ENCODE measurements around the gene TSHZ3.
A peak's percentile ranks its signal among the peaks of the same experiment; 100 is the strongest.

TSHZ3 gene, protein sequence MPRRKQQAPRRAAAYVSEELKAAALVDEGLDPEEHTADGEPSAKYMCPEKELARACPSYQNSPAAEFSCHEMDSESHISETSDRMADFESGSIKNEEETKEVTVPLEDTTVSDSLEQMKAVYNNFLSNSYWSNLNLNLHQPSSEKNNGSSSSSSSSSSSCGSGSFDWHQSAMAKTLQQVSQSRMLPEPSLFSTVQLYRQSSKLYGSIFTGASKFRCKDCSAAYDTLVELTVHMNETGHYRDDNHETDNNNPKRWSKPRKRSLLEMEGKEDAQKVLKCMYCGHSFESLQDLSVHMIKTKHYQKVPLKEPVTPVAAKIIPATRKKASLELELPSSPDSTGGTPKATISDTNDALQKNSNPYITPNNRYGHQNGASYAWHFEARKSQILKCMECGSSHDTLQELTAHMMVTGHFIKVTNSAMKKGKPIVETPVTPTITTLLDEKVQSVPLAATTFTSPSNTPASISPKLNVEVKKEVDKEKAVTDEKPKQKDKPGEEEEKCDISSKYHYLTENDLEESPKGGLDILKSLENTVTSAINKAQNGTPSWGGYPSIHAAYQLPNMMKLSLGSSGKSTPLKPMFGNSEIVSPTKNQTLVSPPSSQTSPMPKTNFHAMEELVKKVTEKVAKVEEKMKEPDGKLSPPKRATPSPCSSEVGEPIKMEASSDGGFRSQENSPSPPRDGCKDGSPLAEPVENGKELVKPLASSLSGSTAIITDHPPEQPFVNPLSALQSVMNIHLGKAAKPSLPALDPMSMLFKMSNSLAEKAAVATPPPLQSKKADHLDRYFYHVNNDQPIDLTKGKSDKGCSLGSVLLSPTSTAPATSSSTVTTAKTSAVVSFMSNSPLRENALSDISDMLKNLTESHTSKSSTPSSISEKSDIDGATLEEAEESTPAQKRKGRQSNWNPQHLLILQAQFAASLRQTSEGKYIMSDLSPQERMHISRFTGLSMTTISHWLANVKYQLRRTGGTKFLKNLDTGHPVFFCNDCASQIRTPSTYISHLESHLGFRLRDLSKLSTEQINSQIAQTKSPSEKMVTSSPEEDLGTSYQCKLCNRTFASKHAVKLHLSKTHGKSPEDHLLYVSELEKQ

DNA sequence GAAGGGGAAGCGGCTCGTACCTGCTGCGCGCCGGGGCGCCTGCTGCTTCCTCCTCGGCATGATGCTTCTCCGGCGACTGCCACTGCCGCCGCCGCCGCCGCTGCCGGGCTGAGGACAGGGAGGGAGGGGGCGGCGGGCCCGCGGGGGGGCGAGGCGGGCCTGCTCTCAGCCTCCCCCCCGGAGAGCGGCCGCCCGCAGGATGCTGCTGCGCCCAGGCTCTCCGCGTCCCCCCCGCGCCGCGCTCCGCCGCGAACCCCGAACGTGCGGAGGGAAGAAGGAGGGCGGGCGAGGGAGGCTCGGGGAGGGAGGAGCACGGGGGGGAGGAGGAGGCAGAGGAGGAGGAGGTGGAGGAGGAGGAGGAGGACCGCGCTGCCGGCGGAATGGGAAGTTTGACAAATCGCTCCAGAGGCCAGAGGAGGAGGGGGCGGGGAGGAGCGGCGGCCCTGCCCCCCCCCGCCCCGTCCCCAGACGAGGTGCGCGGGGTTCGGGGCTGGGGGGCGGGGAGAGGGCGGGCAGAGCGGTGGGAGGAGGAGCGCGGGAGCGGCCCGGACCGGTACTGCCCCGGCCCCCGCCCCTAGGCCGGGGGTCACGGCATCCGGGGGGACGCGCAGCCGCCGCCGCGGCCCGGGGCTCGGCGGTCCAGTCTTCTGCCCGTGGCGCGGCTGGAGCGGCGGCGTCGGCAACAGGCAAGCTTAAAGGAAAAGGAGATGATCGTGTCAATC is at the start of gene TSHZ3:
Gene TSHZ3, minus strand, starts transcription at position 277 of the 722 bp plus-strand sequence. Its CDS starts 217 bp downstream, at position 60.
- peak; percentile 78 for DNase-seq (ENCODE audit: low read depth, low spot score)

DNA sequence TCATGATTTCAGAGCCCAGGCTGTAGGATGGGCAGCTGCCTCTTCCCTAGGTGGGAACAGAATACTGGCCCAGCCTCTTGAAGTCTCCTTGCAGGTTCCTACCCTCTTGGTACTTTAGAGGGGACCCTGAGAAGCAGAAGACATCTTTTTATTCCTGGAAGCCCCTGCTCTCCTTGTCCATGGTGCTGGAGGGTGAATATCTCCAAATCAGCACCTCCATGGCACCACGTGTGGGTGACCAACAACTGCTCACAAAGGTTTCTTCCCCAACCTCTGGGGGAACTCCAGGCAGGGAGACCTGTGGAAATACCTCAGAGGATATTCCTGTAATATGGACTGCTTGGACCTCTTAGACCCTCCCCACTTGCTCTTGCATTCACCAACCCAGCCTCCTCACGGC is 48.1 kb upstream of the TSHZ3 start:
- DNase-seq (ENCODE audit: low read depth, low spot score) = no peak

DNA sequence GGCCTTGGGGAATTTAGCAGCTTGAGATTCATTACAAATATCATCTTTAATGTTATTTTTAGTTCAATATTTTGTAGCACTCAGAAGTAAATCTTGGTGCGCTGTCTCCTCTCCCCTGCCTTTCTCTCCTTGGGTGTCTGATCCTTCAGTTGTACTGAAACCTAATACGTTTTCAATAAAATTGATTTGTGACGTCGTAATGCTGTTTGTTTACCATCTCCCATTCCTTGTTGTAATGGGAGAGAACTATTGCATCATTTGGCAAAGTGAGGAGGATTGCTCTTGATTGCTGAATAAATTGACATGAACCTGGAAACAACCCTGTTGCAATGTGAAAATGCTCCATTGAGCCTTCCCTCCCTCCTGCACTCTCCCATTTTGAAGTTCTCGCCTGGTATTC is 43.2 kb upstream of the TSHZ3 start:
- no peak for DNase-seq (ENCODE audit: low read depth, low spot score)

DNA sequence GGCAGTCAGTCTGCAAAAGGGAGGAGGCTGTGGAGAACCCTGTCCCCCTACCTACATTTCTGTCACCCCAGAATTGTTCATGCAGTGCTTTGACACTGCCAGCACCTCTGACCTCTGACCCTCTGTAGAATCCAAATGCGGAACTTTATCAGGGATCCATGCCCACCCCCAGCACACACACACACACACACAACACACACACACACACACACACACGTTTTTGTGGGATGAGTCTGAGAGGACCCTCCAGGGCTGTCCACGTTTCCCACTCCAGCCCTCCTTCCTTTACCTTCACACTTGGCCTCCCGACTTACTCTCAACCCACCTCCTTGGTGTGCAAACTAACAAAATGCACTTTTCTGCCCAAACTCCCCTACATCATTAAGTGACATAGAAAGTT is 42.3 kb upstream of the TSHZ3 start:
- no peak for DNase-seq (ENCODE audit: low read depth, low spot score)

GRCh38 chr19:31390711-31391110 is 41.5 kb upstream of the TSHZ3 start:
- DNase-seq (ENCODE audit: low read depth, low spot score) = no peak

DNA sequence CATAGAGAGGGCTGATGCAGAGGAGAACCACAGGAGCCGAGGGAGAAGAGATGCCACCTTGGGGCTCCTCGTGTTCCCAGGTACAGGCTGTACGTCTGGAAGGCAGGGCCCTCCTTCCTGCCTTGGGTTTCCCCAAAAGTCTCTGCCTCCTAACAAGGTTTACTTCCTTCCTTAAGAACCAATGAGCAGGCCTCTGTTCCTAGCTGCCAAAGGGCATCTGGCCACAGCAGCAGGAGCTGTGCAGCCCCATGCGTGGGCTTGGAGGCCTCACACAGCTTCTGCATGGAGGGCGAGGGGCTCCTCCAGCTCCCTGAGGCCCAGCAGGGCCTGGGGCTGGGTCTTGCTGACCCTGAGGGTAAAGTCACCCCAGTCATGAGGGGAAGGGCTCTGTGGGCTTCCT is 40.6 kb upstream of the TSHZ3 start:
- no peak for DNase-seq (ENCODE audit: low read depth, low spot score)

GRCh38 chr19:31387717-31388301 is 38.6 kb upstream of the TSHZ3 start:
- no peak for DNase-seq (ENCODE audit: low read depth, low spot score)

GRCh38 chr19:31386806-31387205 is 37.6 kb upstream of the TSHZ3 start:
- no peak for DNase-seq (ENCODE audit: low read depth, low spot score)

DNA sequence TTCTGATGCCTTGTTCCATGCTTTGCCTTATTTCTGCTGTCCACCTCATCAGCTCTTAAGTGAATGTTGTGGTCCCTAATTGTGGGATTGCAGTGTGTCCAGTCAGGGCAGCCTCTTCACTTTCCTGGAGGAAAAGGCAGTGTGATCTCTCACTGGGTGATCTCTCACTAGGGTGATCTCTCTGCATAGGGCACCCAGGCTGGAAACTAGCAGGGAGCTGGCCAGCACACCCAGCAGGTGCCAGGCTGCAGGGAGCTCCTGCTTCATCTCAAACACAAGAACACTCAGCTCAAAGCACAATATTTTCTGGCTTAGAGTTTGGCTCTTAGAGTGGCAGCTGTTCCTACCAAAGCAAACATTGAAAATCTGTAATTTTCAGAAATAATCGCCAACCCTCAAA is 36.5 kb upstream of the TSHZ3 start:
- DNase-seq (ENCODE audit: low read depth, low spot score) = no peak

- no peak for DNase-seq (ENCODE audit: low read depth, low spot score)
Observed at GRCh38 chr19:31383553-31383952, 34.3 kb upstream of the TSHZ3 start.

- no peak for DNase-seq (ENCODE audit: low read depth, low spot score)
Observed at GRCh38 chr19:31380854-31381253, 31.6 kb upstream of the TSHZ3 start.

GRCh38 chr19:31378404-31378803 is 29.2 kb upstream of the TSHZ3 start:
- DNase-seq (ENCODE audit: low read depth, low spot score) = peak; percentile 79

- no peak for DNase-seq (ENCODE audit: low read depth, low spot score)
Observed at GRCh38 chr19:31377736-31378135, 28.5 kb upstream of the TSHZ3 start.

DNA sequence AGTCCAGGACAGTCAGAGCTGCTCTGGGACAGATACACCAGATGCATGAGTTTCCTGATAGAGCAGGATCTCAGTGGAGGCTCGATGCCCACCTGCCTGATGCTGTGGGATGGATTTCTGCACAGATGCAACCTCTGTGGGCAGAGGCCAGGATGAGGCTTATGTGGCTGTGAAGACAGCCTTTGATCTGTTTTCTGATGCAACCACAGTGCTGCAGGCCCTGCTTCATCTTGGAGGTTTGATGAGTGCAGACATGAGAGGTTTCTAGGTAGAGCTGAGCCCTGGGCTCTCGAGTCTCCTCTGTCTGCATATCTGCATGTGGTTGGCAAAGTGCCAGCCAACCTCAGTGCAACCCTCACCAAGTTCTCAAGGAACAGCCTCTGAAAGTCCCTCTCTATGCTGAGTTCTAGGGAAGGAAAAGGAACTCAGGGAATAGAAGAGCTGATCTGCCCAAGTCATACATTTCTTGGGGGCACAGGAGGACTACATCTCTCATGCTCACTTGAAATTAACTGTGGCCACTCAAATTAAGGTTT is 23.1 kb upstream of the TSHZ3 start:
- no peak for DNase-seq (ENCODE audit: low read depth, low spot score)

DNA sequence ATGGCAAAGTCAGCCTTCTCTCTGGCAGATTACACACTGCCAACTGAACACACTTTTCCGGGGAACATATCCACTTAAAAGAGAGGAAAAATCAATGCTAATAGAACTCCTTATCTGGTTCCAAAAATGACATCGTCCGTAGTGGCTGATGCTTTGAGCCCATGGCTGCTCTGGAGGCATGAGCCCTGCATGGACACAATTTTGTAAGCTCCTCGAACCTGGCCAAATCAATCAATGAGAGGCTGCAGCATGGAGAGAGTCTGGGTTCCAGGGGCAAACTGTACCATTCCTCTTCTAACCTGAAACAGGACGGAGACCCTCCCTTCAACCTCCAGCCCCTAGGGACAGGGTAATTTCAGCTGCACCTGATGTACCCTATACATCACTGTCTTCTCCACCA is 21.0 kb upstream of the TSHZ3 start:
- no peak for DNase-seq (ENCODE audit: low read depth, low spot score)

DNA sequence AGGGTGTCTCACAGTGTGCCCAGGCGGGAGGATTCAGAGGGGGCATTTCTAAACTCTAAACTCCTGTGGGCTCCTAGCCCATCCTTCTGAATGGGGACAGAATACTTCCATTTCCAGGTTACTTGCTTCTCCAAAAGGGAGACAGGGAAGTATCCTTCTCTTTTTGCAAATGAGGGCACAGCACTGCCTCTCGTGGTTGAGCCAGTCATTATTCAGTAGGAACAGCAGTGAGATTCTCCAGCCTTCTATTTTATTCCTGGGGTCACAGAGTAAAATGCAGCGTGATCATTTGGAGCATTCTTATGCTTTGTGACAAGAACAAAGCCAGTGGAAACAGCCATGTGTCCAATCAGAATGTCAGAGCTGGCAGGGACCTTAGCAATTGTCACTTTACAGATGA is 15.7 kb upstream of the TSHZ3 start:
- DNase-seq (ENCODE audit: low read depth, low spot score) = no peak

GRCh38 chr19:31361728-31362127 is 12.5 kb upstream of the TSHZ3 start:
- DNase-seq (ENCODE audit: low read depth, low spot score) = no peak

DNA sequence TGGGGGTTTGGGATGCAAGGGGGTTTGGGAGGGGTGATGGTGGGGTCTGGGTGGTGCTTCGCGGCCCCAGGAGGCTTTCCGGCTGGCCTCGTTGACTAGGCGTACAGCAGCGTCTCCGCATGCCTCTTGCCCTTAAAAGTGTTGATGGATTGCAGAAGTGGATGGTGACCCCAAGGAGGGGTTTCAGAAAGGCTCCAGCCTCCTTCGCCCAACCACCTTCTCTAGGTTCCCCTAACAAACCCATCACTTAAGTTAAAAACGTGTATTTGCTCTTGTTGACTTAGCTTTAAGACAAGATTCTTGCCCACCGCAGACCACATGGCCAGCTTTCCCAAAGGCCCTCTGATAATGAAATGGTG is 8.1 kb upstream of the TSHZ3 start:
- no peak for DNase-seq (ENCODE audit: low read depth, low spot score)

DNA sequence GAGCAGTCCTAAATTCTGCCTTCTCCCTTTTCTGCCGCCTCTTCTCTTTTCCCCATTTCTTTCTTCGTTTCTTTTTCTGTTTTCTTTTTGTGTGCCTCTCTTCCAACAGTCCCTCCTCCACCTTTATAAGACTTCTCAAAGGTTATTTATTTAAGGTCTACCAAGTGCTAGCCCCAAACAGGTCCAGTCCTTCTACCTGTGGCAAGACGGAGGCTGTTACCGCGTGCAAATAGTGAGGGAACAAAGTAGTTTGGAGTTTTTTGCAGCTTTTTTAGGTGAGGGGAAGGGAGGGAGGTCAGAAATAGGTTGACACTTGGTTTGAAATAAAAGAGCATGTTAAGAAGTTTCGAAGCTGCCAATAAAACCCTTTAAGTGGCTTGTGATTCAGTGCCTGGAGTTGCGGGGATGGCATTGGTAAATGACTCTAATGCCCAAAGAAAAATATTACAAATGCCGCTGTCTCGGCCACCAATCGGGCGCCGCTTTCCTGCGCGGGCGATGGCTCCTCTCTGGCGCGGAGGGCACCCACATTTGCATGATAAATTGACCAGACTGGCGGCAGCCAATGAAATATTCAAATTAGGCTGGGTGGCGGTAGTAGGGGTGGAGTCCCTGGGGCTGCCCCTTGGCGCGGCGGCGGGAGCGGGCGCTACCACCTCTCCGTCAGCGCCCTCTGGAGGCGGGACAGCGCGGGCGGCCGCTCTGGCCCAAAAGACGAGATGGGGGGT is 7.5 kb upstream of the TSHZ3 start:
- peak; percentile 39 for DNase-seq (ENCODE audit: low read depth, low spot score)

- DNase-seq (ENCODE audit: low read depth, low spot score) = no peak
Observed at GRCh38 chr19:31355665-31356289, 6.5 kb upstream of the TSHZ3 start.

Measured in astrocyte of the hippocampus (primary cell).